GM21825 (cell line): ENCODE data around the gene PXDN.
"Not testable (repeated sequence)": the region's sequence is repeated elsewhere in the genome, so short reads cannot be mapped to it uniquely, and the experiment has no call there.

Experiments used
- ATAC-seq: cut with Tn5 transposase; IDR thresholded peaks from one replicate; pipeline ENCODE4 v1.9.1; 2021; ENCODE audit warnings: mild to moderate bottlenecking, moderate library complexity; ENCODE audit not compliant: unreplicated experiment

Gene PXDN

GRCh38 chr2:1744446-1745170 is at the start of gene PXDN:
TSS of gene PXDN (minus strand) at chr2:1744515. CDS start at chr2:1744455, 60 bp downstream.
- ATAC-seq, result no peak

- no peak for ATAC-seq
Measured at GRCh38 chr2:1793868-1794445, 49.6 kb upstream of the PXDN start.

- no peak for ATAC-seq
Measured at GRCh38 chr2:1793001-1793867, 48.9 kb upstream of the PXDN start.

- no peak for ATAC-seq
Measured at GRCh38 chr2:1791685-1792435, 47.5 kb upstream of the PXDN start.

GRCh38 chr2:1791006-1791605 is 46.8 kb upstream of the PXDN start:
- ATAC-seq, result no peak

- ATAC-seq, result no peak
Measured at GRCh38 chr2:1790473-1790872, 46.2 kb upstream of the PXDN start.

GRCh38 chr2:1789610-1790009 is 45.3 kb upstream of the PXDN start:
- ATAC-seq, result no peak

GRCh38 chr2:1788478-1788959 is 44.2 kb upstream of the PXDN start:
- ATAC-seq, result no peak

- ATAC-seq, result no peak
Measured at GRCh38 chr2:1787755-1788477, 43.6 kb upstream of the PXDN start.

- ATAC-seq, result no peak
Measured at GRCh38 chr2:1784986-1785617, 40.8 kb upstream of the PXDN start.

GRCh38 chr2:1784087-1784486 is 39.8 kb upstream of the PXDN start:
- ATAC-seq, result no peak

GRCh38 chr2:1782514-1782913 is 38.2 kb upstream of the PXDN start:
- no peak for ATAC-seq

- ATAC-seq, result no peak
Measured at GRCh38 chr2:1781291-1782080, 37.2 kb upstream of the PXDN start.

- no peak for ATAC-seq
Measured at GRCh38 chr2:1780693-1781092, 36.4 kb upstream of the PXDN start.

GRCh38 chr2:1780054-1780453 is 35.7 kb upstream of the PXDN start:
- ATAC-seq, result not testable (repeated sequence)

- no peak for ATAC-seq
Measured at GRCh38 chr2:1778566-1778965, 34.3 kb upstream of the PXDN start.

GRCh38 chr2:1777781-1778180 is 33.5 kb upstream of the PXDN start:
- ATAC-seq, result no peak

GRCh38 chr2:1777156-1777555 is 32.8 kb upstream of the PXDN start:
- no peak for ATAC-seq
